Measurements from ENCODE around the gene LRP1B. TPM values are rescaled to one million over a fixed set of nuclear protein-coding genes. Genes with fewer than 3 reads are reported as not detected.
"Not testable (repeated sequence)": the region's sequence is repeated elsewhere in the genome, so short reads cannot be mapped to it uniquely, and the experiment has no call there.

Gene LRP1B
- total RNA-seq, 1 donor from 2014 or later = not detected

DNA sequence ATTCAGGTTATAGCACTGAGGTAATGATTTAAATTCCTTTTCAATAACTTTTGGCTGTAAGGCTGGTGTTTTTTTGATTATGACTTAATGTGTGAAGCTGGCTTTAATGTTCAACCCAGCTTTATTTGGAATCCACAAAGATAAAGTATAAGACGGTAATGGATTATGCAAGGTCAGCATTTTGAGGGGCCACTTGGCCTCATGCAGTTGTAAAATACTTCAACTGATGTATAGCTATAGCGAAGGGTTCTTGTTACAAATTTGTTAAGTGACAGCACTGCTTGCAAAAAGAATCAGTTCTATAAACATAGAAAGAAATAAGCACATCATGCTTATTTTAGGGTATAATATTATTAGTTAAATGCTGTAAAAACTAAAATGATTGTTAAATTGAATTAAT is 36.6 kb downstream of the LRP1B start:
- no peak overlapping the region for H3K4me3 Mint-ChIP-seq (ENCODE audit: low read depth)
- peaks cover 3% of the 10 kb centered on the region for H3K9me3 Mint-ChIP-seq
- no peaks in the 10 kb centered on the region for H3K27me3 Mint-ChIP-seq (ENCODE audit: low read depth)
- H3K4me1 Mint-ChIP-seq (ENCODE audit: low read depth) = no peaks in the 10 kb centered on the region
- H3K36me3 Mint-ChIP-seq (ENCODE audit: low read depth) = no peaks in the 10 kb centered on the region
- no peak for DNase-seq (ENCODE audit: low spot score)
- intact Hi-C loops (cut with micrococcal nuclease) = no loop called here
- H3K27ac Mint-ChIP-seq = no peak overlapping the region

DNA sequence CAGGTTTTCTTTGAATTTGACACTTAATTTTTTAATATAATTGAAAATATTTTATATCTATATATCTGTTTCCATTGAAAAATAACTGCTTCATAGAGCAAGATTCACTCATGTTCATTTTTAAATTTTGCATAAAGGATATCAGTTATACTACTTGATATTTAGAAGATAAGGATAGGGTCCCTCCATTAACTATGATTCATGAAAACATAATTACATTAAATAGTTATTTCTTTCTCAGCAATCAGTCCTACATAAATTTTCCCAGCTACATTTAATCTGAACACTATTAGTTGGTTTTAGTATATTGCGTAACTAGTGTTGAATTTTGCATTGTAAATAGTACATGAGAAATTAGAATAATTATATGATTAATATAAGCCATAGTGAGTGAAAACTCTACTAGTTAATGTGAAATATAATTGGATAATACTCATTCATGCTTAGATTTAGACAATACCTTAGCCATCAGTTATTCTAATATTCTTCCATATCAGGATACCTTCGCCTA is 42.7 kb downstream of the LRP1B start:
- no peak for DNase-seq (ENCODE audit: low spot score)
- H3K36me3 Mint-ChIP-seq (ENCODE audit: low read depth) = no peaks in the 10 kb centered on the region
- peaks cover 6% of the 10 kb centered on the region for H3K9me3 Mint-ChIP-seq
- H3K4me3 Mint-ChIP-seq (ENCODE audit: low read depth) = no peak overlapping the region
- H3K4me1 Mint-ChIP-seq (ENCODE audit: low read depth) = no peaks in the 10 kb centered on the region
- H3K27ac Mint-ChIP-seq = no peak overlapping the region
- no peaks in the 10 kb centered on the region for H3K27me3 Mint-ChIP-seq (ENCODE audit: low read depth)
- intact Hi-C loops (cut with micrococcal nuclease) = no loop called here

GRCh38 chr2:142087585-142087984 is 43.2 kb downstream of the LRP1B start:
- H3K4me1 Mint-ChIP-seq (ENCODE audit: low read depth); DNase-seq (ENCODE audit: low spot score); H3K36me3 Mint-ChIP-seq (ENCODE audit: low read depth): not testable (repeated sequence)

DNA sequence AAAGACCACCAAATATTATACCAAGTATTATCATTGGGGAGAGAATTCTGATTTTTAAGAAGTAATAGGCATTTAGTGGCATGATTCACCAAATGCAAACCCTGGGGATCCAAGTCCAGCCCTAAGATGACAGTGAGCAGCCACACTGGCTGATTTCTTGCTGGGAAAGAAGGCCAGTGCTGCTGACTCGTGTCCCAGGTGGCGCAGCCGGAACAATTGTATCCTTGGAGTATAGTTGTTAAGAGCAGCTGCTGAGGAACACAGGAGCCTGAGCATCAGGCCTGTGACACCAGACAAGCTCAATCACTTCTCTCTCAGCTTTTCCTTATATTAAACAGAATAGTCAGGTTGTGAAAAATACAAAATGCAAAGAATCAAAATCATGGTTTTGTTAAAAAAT is 48.4 kb downstream of the LRP1B start:
- peaks cover 13% of the 10 kb centered on the region for H3K9me3 Mint-ChIP-seq
- intact Hi-C loops (cut with micrococcal nuclease) = no loop called here
- H3K4me3 Mint-ChIP-seq (ENCODE audit: low read depth) = no peak overlapping the region
- H3K36me3 Mint-ChIP-seq (ENCODE audit: low read depth) = no peaks in the 10 kb centered on the region
- DNase-seq (ENCODE audit: low spot score) = no peak
- no peak overlapping the region for H3K27ac Mint-ChIP-seq
- H3K4me1 Mint-ChIP-seq (ENCODE audit: low read depth) = no peaks in the 10 kb centered on the region
- H3K27me3 Mint-ChIP-seq (ENCODE audit: low read depth) = no peaks in the 10 kb centered on the region

More at GRCh38 chr2:142087585-142087984, 43.2 kb downstream of the LRP1B start:
- H3K9me3 Mint-ChIP-seq; H3K27me3 Mint-ChIP-seq (ENCODE audit: low read depth); H3K4me3 Mint-ChIP-seq (ENCODE audit: low read depth); intact Hi-C loops (cut with micrococcal nuclease); H3K27ac Mint-ChIP-seq: not testable (repeated sequence)

DNA sequence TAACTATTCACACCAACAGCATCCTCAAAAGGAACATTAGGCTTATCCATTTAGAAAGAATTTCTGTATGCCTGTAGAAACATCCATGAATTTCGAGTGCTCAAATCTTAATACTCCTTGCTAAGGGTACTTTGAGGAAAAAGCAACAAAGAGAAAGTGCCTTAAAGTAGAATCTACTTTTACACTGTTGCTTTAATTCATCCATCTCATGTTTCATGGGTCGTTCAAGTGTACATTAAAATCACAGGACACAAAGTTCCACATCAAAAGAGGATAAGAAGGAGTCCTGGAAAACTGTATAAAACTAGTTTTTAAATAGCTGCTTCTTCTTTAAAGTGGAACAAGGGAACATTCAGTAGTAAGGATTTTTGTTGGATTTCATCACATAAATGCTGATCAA is 54.5 kb downstream of the LRP1B start:
- no peak for DNase-seq (ENCODE audit: low spot score)
- Mint-ChIP-seq H3K4me1 (ENCODE audit: low read depth) (no peaks in the 10 kb centered on the region), H3K27me3 (ENCODE audit: low read depth) (no peaks in the 10 kb centered on the region), H3K4me3 (ENCODE audit: low read depth) (no peak overlapping the region), H3K27ac (no peak overlapping the region), H3K36me3 (ENCODE audit: low read depth) (no peaks in the 10 kb centered on the region), H3K9me3 (peaks cover 4% of the 10 kb centered on the region)
- intact Hi-C loops (cut with micrococcal nuclease) = no loop called here

DNA sequence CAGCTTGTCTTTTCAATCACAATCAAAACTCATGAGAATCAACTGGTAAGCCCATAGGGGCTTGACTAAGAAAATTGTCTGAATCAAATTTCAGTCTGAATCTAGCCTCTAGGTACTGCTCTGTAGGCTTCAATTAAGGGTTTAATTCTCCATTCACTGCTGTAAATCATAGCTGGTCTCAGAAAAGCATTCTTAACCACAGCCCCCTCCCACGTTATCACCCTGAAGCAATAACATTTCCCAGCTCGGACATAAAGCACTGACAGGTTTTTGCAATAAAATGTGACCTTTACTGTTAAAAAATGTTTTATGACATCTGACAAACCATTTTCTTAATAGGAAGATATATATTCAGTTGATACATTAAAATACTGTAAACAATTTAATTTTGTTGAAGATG is 55.0 kb downstream of the LRP1B start:
- Mint-ChIP-seq H3K27ac (no peak overlapping the region), H3K9me3 (peaks cover 4% of the 10 kb centered on the region), H3K4me1 (ENCODE audit: low read depth) (no peaks in the 10 kb centered on the region), H3K36me3 (ENCODE audit: low read depth) (no peaks in the 10 kb centered on the region), H3K4me3 (ENCODE audit: low read depth) (no peak overlapping the region), H3K27me3 (ENCODE audit: low read depth) (no peaks in the 10 kb centered on the region)
- intact Hi-C loops (cut with micrococcal nuclease) = no loop called here
- DNase-seq (ENCODE audit: low spot score) = no peak

- H3K4me3 Mint-ChIP-seq (ENCODE audit: low read depth) = no peak overlapping the region
- H3K27me3 Mint-ChIP-seq (ENCODE audit: low read depth) = no peaks in the 10 kb centered on the region
- no peaks in the 10 kb centered on the region for H3K4me1 Mint-ChIP-seq (ENCODE audit: low read depth)
- intact Hi-C loops (cut with micrococcal nuclease) = no loop called here
- H3K36me3 Mint-ChIP-seq (ENCODE audit: low read depth) = no peaks in the 10 kb centered on the region
- no peaks in the 10 kb centered on the region for H3K9me3 Mint-ChIP-seq
- no peak overlapping the region for H3K27ac Mint-ChIP-seq
- no peak for DNase-seq (ENCODE audit: low spot score)
Observed at GRCh38 chr2:142069251-142069888, 61.4 kb downstream of the LRP1B start.

- Mint-ChIP-seq H3K4me1 (ENCODE audit: low read depth) (no peaks in the 10 kb centered on the region), H3K9me3 (no peaks in the 10 kb centered on the region), H3K36me3 (ENCODE audit: low read depth) (no peaks in the 10 kb centered on the region), H3K4me3 (ENCODE audit: low read depth) (no peak overlapping the region), H3K27ac (no peak overlapping the region), H3K27me3 (ENCODE audit: low read depth) (no peaks in the 10 kb centered on the region)
- DNase-seq (ENCODE audit: low spot score) = no peak
- intact Hi-C loops (cut with micrococcal nuclease) = no loop called here
Observed at GRCh38 chr2:142065700-142066099, 65.1 kb downstream of the LRP1B start.

DNA sequence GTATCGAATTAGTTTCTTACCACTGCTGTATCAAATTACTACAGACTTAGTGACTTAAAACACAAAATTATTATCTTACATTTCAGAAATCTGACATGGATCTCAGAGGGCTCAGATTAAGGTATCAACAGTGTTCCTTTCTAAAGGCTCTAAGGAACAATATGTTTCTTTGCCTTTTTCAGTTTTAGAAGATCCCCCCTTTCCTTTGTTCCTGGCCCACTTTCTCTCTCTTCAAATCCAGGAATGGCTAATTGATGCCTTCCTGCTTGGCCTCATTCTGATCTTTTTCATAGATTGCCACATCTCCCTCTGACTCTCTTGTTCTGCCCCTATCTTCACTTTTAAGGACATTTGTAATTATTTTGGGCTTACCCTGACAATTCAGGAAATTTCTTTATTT is 65.7 kb downstream of the LRP1B start:
- Mint-ChIP-seq H3K27me3 (ENCODE audit: low read depth) (no peaks in the 10 kb centered on the region), H3K36me3 (ENCODE audit: low read depth) (no peaks in the 10 kb centered on the region), H3K4me1 (ENCODE audit: low read depth) (no peaks in the 10 kb centered on the region), H3K9me3 (no peaks in the 10 kb centered on the region), H3K4me3 (ENCODE audit: low read depth) (no peak overlapping the region), H3K27ac (no peak overlapping the region)
- DNase-seq (ENCODE audit: low spot score) = no peak
- intact Hi-C loops (cut with micrococcal nuclease) = no loop called here

DNA sequence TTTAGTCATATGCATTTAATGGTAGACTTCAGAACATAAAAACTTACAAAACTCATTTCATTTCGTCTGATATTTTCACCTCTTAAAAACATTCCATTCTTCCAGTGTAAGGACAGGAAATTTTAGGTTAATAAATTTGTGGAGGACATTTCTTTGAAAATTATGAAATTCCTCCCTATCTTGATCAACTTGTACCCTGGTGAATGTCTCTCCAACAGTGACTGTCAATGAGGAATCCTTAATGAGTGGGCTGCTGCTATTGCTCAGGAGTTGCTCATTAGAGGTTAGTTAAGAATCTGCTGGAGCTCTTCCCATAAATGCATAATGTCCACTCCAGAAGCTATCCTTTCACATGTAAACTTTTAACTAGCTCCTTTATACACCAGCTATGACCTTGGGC is 69.1 kb downstream of the LRP1B start:
- intact Hi-C loops (cut with micrococcal nuclease) = no loop called here
- Mint-ChIP-seq H3K4me1 (ENCODE audit: low read depth) (no peaks in the 10 kb centered on the region), H3K27ac (no peak overlapping the region), H3K4me3 (ENCODE audit: low read depth) (no peak overlapping the region), H3K36me3 (ENCODE audit: low read depth) (no peaks in the 10 kb centered on the region), H3K27me3 (ENCODE audit: low read depth) (no peaks in the 10 kb centered on the region), H3K9me3 (peaks cover 6% of the 10 kb centered on the region)
- no peak for DNase-seq (ENCODE audit: low spot score)

DNA sequence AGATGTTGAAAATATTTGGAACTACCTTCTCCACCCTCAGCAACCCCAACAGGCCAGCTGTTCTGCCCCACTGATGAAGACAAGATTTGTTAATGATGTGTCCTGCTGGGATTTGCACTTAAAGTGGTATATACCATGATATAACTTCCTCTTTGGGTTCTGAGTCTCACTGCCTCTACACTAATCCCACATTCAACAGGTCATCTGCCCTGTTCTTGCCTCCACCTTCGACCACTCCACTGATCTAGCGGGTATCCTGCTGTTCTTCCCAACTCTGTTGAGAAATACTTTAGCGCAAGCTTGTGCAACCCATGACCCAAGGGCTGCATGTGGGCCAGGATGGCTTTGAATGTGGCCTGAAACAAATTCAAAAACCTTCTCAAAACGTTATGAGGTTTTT is 72.7 kb downstream of the LRP1B start:
- intact Hi-C loops (cut with micrococcal nuclease) = no loop called here
- no peaks in the 10 kb centered on the region for H3K4me1 Mint-ChIP-seq (ENCODE audit: low read depth)
- peaks cover 9% of the 10 kb centered on the region for H3K9me3 Mint-ChIP-seq
- no peaks in the 10 kb centered on the region for H3K36me3 Mint-ChIP-seq (ENCODE audit: low read depth)
- DNase-seq (ENCODE audit: low spot score) = no peak
- H3K4me3 Mint-ChIP-seq (ENCODE audit: low read depth) = no peak overlapping the region
- H3K27me3 Mint-ChIP-seq (ENCODE audit: low read depth) = no peaks in the 10 kb centered on the region
- H3K27ac Mint-ChIP-seq = no peak overlapping the region

GRCh38 chr2:142056784-142057183 is 74.0 kb downstream of the LRP1B start:
- Mint-ChIP-seq H3K27me3 (ENCODE audit: low read depth) (no peaks in the 10 kb centered on the region), H3K4me3 (ENCODE audit: low read depth) (no peak overlapping the region), H3K27ac (no peak overlapping the region), H3K36me3 (ENCODE audit: low read depth) (no peaks in the 10 kb centered on the region), H3K4me1 (ENCODE audit: low read depth) (no peaks in the 10 kb centered on the region), H3K9me3 (peaks cover 9% of the 10 kb centered on the region)
- no peak for DNase-seq (ENCODE audit: low spot score)
- intact Hi-C loops (cut with micrococcal nuclease) = no loop called here

- intact Hi-C loops (cut with micrococcal nuclease) = no loop called here
- Mint-ChIP-seq H3K27ac (no peak overlapping the region), H3K4me3 (ENCODE audit: low read depth) (no peak overlapping the region), H3K9me3 (peaks cover 4% of the 10 kb centered on the region), H3K36me3 (ENCODE audit: low read depth) (no peaks in the 10 kb centered on the region), H3K4me1 (ENCODE audit: low read depth) (no peaks in the 10 kb centered on the region), H3K27me3 (ENCODE audit: low read depth) (no peaks in the 10 kb centered on the region)
- DNase-seq (ENCODE audit: low spot score) = no peak
Observed at GRCh38 chr2:142052220-142052863, 78.5 kb downstream of the LRP1B start.
